ENCODE measurements around the gene NLRP6.

- TF ChIP-seq EZH2phosphoT487 (IDR thresholded peaks at IDR 0.05; ENCODE audit: insufficient read depth, low read depth) (no peak), EZH2 (IDR thresholded peaks at IDR 0.05; ENCODE audit: insufficient read depth, poor library complexity, severe bottlenecking) (no peak)
Measured at GRCh38 chr11:278001-278951, at the start of gene NLRP6.

All from GM23248 (cell line).